ACC112 (cell line): ENCODE data around the gene ZNF423.
A peak's percentile ranks its signal among the peaks of the same experiment; 100 is the strongest.

Experiments used
- H2AFZ ChIP-seq: fragments of 200-600 bp; sonication (generic); one replicate; pipeline ENCODE4 v1.6.0; 2017; ENCODE audit warnings: antibody characterized with exemption, low read length; ENCODE audit not compliant: unreplicated experiment
- H3K27ac ChIP-seq: fragments of 200-600 bp; sonication (generic); 2 replicates; pipeline ENCODE4 v1.5.1; 2014; ENCODE audit warnings: low read depth, mild to moderate bottlenecking, antibody characterized with exemption, low read length, moderate library complexity
- H3K27me3 ChIP-seq: fragments of 200-600 bp; sonication (generic); 2 replicates; pipeline ENCODE4 v1.6.1; 2014; ENCODE audit warnings: mild to moderate bottlenecking, antibody characterized with exemption, low read length, moderate library complexity, mixed read lengths; ENCODE audit not compliant: insufficient read depth
- H3K36me3 ChIP-seq: fragments of 200-600 bp; sonication (generic); 2 replicates; pipeline ENCODE4 v1.6.1; 2016; ENCODE audit warnings: mild to moderate bottlenecking, antibody characterized with exemption, low read length, moderate library complexity, mixed read lengths; ENCODE audit not compliant: insufficient read depth
- H3K4me1 ChIP-seq: fragments of 200-600 bp; sonication (generic); one replicate; pipeline ENCODE4 v1.6.1; 2016; ENCODE audit warnings: low read length, mixed read lengths; ENCODE audit not compliant: insufficient read depth, unreplicated experiment, control insufficient read depth
- H3K4me3 ChIP-seq: fragments of 200-600 bp; sonication (generic); 2 replicates; pipeline ENCODE4 v1.5.1; 2014; ENCODE audit warnings: mild to moderate bottlenecking, low read depth, low read length
- H3K79me2 ChIP-seq: fragments of 200-600 bp; sonication (generic); one replicate; pipeline ENCODE4 v1.6.0; 2016; ENCODE audit warnings: low read length; ENCODE audit not compliant: control insufficient read depth, unreplicated experiment, insufficient read depth

Gene ZNF423

GRCh38 chr16:49531931-49532840 is 323.7 kb downstream of the ZNF423 start:
- Histone ChIP-seq H2AFZ (no peak overlapping the region), H3K27ac (no peak overlapping the region), H3K79me2 (no peaks in the 10 kb centered on the region), H3K4me3 (no peak overlapping the region), H3K4me1 (peaks cover 5% of the 10 kb centered on the region), H3K27me3 (peaks cover 6% of the 10 kb centered on the region; the same call in 1 of the 2 replicates), H3K36me3 (no peaks in the 10 kb centered on the region)

GRCh38 chr16:49531425-49531824 is 324.5 kb downstream of the ZNF423 start:
- peaks cover 5% of the 10 kb centered on the region for H3K4me1 ChIP-seq
- no peak overlapping the region for H2AFZ ChIP-seq
- H3K27me3 ChIP-seq, result peaks cover 6% of the 10 kb centered on the region; the same call in 1 of the 2 replicates
- H3K79me2 ChIP-seq, result no peaks in the 10 kb centered on the region
- H3K27ac ChIP-seq, result no peak overlapping the region
- no peaks in the 10 kb centered on the region for H3K36me3 ChIP-seq
- H3K4me3 ChIP-seq, result no peak overlapping the region

DNA sequence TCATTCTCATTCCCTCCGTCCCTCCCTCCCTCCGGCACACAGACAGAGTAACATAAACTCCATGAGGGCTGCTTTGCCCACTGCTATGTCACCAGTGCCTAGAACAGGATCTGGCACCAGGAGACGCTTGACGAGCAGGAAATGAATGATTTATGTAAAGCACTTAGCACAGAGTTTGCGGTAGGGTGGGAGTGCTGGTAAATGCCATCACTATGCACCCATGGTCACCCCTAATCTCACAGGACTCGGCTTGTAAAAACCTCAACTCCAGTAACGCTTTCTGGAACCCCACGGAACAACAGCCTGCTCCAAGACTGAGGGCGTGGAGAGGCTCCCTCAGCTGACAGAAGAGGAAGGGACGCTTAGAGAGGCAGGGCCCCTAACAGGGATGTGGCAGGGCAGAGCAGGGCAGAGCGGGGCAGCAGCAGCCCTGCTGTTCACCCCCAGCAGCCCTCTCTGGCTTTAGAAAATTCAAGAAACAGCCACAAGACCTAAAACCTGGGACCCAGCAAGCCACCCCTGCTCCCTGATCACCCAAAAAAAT is 325.4 kb downstream of the ZNF423 start:
- Histone ChIP-seq H3K27me3 (no peaks in the 10 kb centered on the region; the same call in 1 of the 2 replicates), H3K27ac (no peak overlapping the region)

GRCh38 chr16:49529411-49530045 is 326.4 kb downstream of the ZNF423 start:
- Histone ChIP-seq H2AFZ (no peak overlapping the region), H3K79me2 (no peaks in the 10 kb centered on the region), H3K4me3 (no peak overlapping the region), H3K27me3 (no peaks in the 10 kb centered on the region), H3K36me3 (no peaks in the 10 kb centered on the region), H3K4me1 (peaks cover 5% of the 10 kb centered on the region), H3K27ac (no peak overlapping the region)

More for the DNA sequence above, 325.4 kb downstream of the ZNF423 start:
- H3K79me2 ChIP-seq, result no peaks in the 10 kb centered on the region
- H3K4me1 ChIP-seq, result peaks cover 5% of the 10 kb centered on the region
- H3K36me3 ChIP-seq, result no peaks in the 10 kb centered on the region
- H3K4me3 ChIP-seq, result no peak overlapping the region
- no peak overlapping the region for H2AFZ ChIP-seq

- Histone ChIP-seq H3K4me1 (peaks cover 5% of the 10 kb centered on the region), H3K27me3 (no peaks in the 10 kb centered on the region), H3K79me2 (no peaks in the 10 kb centered on the region), H3K36me3 (no peaks in the 10 kb centered on the region), H2AFZ (peak overlapping the region; percentile 99), H3K27ac (no peak overlapping the region), H3K4me3 (no peak overlapping the region; the same call in 1 of the 2 replicates)
Observed at GRCh38 chr16:49528866-49529288, 327.0 kb downstream of the ZNF423 start.

DNA sequence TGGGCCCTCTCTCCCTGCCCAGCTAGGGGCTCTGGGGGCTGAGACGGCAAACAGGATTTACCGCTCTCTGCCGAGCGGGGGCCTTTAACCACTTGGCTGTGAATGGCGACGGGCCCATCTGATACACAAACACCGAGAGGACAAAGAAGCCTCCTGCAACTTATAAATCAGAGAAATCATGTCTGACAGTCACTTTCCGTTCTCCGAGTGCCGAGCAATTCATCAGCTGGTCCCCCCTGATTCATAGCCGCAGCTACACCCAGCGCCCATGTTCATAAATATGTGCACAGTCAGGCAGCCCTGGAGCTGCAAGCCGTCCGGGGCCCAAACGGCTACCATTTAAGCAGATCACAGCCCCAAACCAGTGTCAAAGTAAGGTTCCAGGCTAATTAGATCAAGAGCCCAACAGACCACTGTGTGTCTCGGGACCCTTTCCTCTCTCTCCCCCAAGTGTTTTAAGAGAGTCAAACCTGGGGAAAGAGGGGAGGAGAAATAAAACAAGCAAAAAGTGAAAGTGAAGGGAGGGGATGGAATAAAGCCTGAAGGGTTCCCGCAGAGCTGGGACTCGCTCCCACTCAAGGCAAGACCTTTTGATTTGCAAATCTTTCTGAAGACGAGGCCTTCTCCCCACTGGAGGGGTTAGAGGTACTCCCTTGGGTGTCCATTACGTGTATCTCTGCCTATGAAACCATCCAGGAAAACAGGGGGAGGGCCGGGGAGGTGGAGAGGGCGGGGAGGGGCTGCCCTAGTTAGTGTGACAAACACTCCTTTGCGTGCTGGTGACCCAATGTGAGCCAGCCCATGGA is 327.6 kb downstream of the ZNF423 start:
- H3K27ac ChIP-seq, result no peak overlapping the region
- H2AFZ ChIP-seq, result peak overlapping the region; percentile 99
- no peaks in the 10 kb centered on the region for H3K79me2 ChIP-seq
- H3K36me3 ChIP-seq, result no peaks in the 10 kb centered on the region
- peaks cover 5% of the 10 kb centered on the region for H3K4me1 ChIP-seq
- H3K4me3 ChIP-seq, result peak overlapping the region; percentile 90
- H3K27me3 ChIP-seq, result no peaks in the 10 kb centered on the region

- Histone ChIP-seq H2AFZ (peak overlapping the region; percentile 99), H3K36me3 (no peaks in the 10 kb centered on the region), H3K27ac (no peak overlapping the region), H3K79me2 (no peaks in the 10 kb centered on the region), H3K4me3 (peak overlapping the region; percentile 90), H3K4me1 (peaks cover 5% of the 10 kb centered on the region), H3K27me3 (no peaks in the 10 kb centered on the region)
Observed at GRCh38 chr16:49527611-49528010, 328.3 kb downstream of the ZNF423 start.

GRCh38 chr16:49526860-49527365 is 329.0 kb downstream of the ZNF423 start:
- H3K4me3 ChIP-seq, result no peak overlapping the region
- H2AFZ ChIP-seq, result no peak overlapping the region
- no peak overlapping the region for H3K27ac ChIP-seq
- no peaks in the 10 kb centered on the region for H3K79me2 ChIP-seq
- H3K36me3 ChIP-seq, result no peaks in the 10 kb centered on the region
- H3K4me1 ChIP-seq, result peaks cover 5% of the 10 kb centered on the region
- H3K27me3 ChIP-seq, result no peaks in the 10 kb centered on the region

GRCh38 chr16:49524947-49525315 is 331.0 kb downstream of the ZNF423 start:
- Histone ChIP-seq H3K4me3 (no peak overlapping the region), H2AFZ (no peak overlapping the region), H3K36me3 (no peaks in the 10 kb centered on the region), H3K27me3 (no peaks in the 10 kb centered on the region), H3K4me1 (peaks cover 5% of the 10 kb centered on the region), H3K79me2 (no peaks in the 10 kb centered on the region), H3K27ac (no peak overlapping the region)
